Effector memory CD4-positive, alpha-beta T cell (primary cell): ENCODE results near the gene GINS2.

Source experiments
- DNase-seq, 3 donors: peaks; one replicate each; pipeline ENCODE4 v3.0.0-alpha.2; 2020
- H3K27ac ChIP-seq: 2 replicates; pipeline ENCODE4 v1.7.0; 2013; ENCODE audit warnings: mild to moderate bottlenecking, low read length, moderate library complexity; ENCODE audit not compliant: insufficient read depth, poor library complexity, severe bottlenecking
- H3K27me3 ChIP-seq: replicated peaks from 2 replicates; pipeline ENCODE4 v1.7.0; 2013; ENCODE audit warnings: mild to moderate bottlenecking, low read length; ENCODE audit not compliant: insufficient read depth, control insufficient read depth, poor library complexity, severe bottlenecking
- H3K36me3 ChIP-seq: 2 replicates; pipeline ENCODE4 v1.7.0; 2013; ENCODE audit warnings: mild to moderate bottlenecking, low read length, moderate library complexity; ENCODE audit not compliant: control insufficient read depth, insufficient read depth
- H3K4me1 ChIP-seq: 2 replicates; pipeline ENCODE4 v1.7.0; 2013; ENCODE audit warnings: low read length, mild to moderate bottlenecking; ENCODE audit not compliant: control insufficient read depth, insufficient read depth, poor library complexity, severe bottlenecking
- H3K4me3 ChIP-seq: 2 replicates; pipeline ENCODE4 v1.7.0; 2013; ENCODE audit warnings: low read length, low read depth, mild to moderate bottlenecking; ENCODE audit not compliant: insufficient read depth, poor library complexity, severe bottlenecking
- H3K9me3 ChIP-seq: 2 replicates; pipeline ENCODE4 v1.7.0; 2013; ENCODE audit warnings: mild to moderate bottlenecking, low read length, moderate library complexity; ENCODE audit not compliant: control insufficient read depth
- total RNA-seq, 3 donors: gene quantifications; one replicate each; lab custom pipeline; 2026; lab: John Stamatoyannopoulos, UW

Gene GINS2
- total RNA-seq = 1.0 to 2.2 (median 1.9) reads per million in 3 donors

DNA sequence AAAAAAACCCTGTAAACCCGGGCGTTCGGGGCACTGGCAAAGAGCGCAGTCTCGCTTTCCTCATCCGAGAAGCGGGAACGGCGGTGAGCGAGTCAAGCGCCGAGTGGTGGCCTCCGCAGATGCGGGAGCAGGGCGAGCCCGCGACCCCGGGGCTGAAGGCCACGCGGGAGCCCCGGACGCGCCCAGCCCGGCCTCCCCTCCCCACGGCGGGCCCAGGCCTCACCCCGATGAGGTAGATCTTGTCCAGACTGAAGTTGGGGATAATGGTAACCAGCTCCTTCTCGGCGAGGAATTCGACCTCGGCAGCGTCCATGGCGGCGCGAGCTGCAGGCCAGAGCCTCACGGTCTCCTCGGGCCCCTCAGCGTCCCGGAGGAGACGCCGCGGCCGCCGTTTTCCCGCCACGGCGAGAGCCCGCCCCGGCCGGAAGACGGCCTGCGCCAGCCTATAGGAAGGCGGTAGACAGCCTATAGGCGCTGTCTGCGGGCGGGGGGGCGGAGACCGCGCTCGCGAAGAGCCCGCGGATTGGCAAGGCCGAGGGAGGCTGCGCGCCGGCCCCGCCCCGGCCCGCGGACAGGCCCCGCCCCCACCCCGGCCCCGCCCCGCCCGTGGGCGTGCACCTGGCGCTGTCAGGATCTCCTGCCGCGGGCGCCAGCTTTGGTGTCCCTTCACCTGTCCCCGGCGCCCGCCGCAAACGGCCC lies at the start of gene GINS2:
TSS of gene GINS2 (minus strand) at position 369 of the 699 bp plus-strand sequence. CDS start at position 313, 56 bp downstream.
- peaks cover 9% of the 10 kb centered on the region for H3K4me1 ChIP-seq
- H3K27ac ChIP-seq = no peak within 1 kb of the TSS
- peak within 1 kb of the TSS; percentile 71 for H3K4me3 ChIP-seq
- H3K9me3 ChIP-seq = no peaks in the 10 kb centered on the region
- H3K27me3 ChIP-seq = no peaks in the 10 kb centered on the region
- peak; percentile 85 to 89 (median 87) for DNase-seq
- no peaks in the 10 kb centered on the region for H3K36me3 ChIP-seq

DNA sequence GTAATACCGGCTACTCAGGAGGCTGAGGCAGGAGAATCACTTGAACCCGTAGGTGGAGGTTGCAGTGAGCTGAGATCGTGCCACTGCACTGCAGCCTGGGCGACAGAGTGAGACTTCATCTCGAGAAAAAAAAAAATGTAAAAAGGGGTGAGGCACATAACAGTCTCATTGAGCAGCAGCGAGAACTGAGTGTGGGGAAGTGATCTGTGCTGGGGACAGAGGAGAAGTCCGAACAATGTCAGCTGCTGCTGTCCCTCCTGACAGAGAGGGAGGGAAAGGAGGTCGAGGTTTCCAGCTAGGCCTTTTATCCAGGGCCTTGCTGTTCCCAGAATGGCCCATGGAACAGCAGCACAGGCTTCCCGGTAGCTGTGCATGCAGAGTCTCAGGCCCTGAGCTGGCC lies 48.2 kb upstream of the GINS2 start:
- Histone ChIP-seq H3K36me3 (no peaks in the 10 kb centered on the region), H3K27ac (no peak overlapping the region), H3K9me3 (no peaks in the 10 kb centered on the region), H3K27me3 (no peaks in the 10 kb centered on the region), H3K4me1 (peaks cover 19% of the 10 kb centered on the region), H3K4me3 (no peak overlapping the region)
- DNase-seq = no peak

DNA sequence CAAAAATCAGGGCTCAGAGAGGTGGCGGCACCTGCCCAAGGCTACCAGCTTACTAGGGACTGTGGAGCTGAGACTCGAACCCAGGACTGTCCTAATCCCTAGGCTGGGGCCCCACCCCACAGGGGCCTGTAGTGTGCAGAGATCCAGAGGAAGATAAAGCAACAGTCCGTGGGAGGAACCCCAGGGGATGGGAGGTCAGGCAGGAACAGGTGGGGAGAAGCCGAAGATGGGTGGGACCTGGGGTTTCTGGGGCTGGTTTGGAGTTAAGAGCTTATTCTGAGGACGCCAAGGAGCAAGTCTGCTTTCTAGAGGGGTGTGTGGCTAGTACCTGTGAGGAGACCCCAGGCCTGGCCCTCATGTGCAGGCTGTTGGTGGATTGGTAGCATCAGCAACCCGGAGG lies 47.2 kb upstream of the GINS2 start:
- H3K4me3 ChIP-seq = no peak overlapping the region
- DNase-seq = no peak
- H3K27me3 ChIP-seq = no peaks in the 10 kb centered on the region
- no peak overlapping the region for H3K27ac ChIP-seq
- H3K36me3 ChIP-seq = no peaks in the 10 kb centered on the region
- H3K9me3 ChIP-seq = no peaks in the 10 kb centered on the region
- peaks cover 19% of the 10 kb centered on the region for H3K4me1 ChIP-seq

DNA sequence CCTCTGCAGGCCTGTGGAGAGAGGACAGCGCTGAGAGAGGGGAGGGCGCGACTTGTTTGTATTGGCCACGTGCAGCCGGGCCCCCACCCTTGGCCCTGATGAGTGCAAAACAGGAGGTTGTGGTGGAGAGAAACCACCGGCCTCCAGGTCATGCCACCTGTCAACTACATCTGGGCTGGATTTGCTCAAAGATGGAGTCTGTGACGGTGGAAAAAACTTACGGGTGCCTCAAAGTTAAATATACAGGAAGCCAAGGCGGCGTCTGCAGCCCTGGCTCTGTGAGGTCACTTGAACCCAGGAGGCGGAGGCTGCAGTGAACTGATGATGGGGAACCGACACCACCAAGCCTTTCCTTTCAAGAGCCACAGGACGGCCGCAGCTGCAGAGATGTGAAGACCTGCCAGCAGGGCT lies 46.5 kb upstream of the GINS2 start:
- Histone ChIP-seq H3K27me3 (no peaks in the 10 kb centered on the region), H3K4me3 (peak overlapping the region; percentile 15), H3K4me1 (peaks cover 19% of the 10 kb centered on the region), H3K9me3 (no peaks in the 10 kb centered on the region), H3K36me3 (no peaks in the 10 kb centered on the region), H3K27ac (peak overlapping the region; percentile 9)
- DNase-seq = peak; percentile 23 to 43 (median 39)

DNA sequence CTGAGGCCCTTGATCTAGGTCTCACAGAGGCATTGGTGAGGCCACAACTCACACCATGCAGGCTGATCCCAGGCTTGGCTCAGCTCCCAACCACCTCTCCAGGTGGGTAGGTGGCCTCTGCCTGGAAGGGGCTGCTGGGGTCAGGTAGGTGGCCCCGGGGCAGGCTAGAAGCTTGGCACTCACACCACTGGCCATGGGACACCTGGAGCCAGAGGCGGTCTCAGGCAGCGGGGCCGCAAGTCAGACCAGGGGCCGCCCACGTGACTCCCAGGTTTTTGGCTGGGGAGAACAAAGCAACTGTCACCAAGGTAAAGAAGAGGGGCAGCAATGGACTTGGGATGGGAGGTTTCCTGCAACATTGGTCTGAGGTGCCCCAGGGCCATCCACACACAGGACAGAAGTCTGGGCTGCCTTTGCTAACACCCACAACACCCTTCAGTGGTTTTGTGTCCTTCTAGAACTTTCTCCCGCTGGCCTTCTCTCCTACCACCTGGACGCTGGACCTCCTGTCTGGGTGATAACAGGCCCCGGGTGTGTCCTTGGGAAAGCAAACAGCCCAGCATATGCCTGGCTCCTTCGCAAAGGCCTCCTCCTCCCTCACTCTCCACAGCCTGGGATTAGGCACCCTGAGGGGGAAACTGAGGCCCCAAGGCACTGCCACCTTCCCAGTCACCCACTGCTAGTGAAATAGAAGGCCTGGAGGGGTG lies 45.7 kb upstream of the GINS2 start:
- Histone ChIP-seq H3K27ac (peak overlapping the region; percentile 32), H3K27me3 (no peaks in the 10 kb centered on the region), H3K9me3 (no peaks in the 10 kb centered on the region), H3K36me3 (no peaks in the 10 kb centered on the region), H3K4me1 (peaks cover 19% of the 10 kb centered on the region), H3K4me3 (peak overlapping the region; percentile 15)
- DNase-seq = no peak

DNA sequence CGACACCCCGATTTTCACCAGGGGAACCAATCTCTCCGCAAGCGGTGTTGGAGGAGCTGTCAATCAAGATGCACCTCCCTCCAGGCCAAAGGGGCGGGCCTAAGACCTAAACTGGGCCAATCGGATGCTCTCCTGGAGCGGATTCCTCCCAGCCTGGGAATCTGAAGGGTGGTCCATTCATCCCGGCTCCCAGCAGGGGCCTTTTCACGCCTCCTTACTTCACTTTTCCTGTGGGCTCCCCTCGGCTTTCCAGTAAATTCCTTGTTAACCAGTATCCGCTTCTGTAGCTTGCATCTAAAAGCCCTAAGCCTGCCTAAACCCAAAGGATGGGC lies 45.1 kb upstream of the GINS2 start:
- no peaks in the 10 kb centered on the region for H3K27me3 ChIP-seq
- H3K36me3 ChIP-seq = no peaks in the 10 kb centered on the region
- no peak for DNase-seq
- H3K4me3 ChIP-seq = no peak overlapping the region
- H3K27ac ChIP-seq = no peak overlapping the region
- H3K4me1 ChIP-seq = peaks cover 19% of the 10 kb centered on the region
- H3K9me3 ChIP-seq = no peaks in the 10 kb centered on the region

DNA sequence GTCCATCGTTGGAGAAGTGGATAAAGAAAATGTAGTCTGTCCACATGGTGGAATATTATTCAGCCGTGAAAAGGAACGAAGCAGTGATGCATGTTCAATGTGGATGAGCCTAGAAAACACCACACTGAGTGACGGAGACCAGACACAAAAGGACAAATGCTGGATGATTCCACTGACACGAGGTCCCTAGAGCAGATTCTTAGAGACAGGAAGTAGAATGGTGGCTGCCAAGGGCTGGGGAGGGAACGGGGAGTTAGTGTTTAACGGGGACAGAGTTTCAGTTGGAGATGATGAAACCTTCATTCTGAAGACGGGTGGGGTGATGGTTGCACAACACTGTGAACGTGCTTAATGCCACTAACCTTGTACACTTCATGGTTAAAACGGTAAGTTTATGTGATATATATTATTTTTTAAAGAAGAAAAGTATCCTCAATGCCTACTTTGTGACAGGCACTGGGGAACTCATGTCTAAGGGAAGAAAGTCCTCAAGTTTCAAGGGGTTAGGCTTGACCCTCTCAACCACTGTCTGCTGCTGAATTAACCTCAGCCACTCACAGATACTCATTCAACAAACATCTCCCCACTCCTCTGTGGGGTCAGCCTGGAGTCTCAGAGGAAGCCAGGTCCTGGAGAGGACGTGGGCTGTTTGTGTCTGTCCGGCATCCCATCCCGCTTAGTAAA lies 44.5 kb upstream of the GINS2 start:
- Histone ChIP-seq H3K9me3 (no peaks in the 10 kb centered on the region), H3K27ac (no peak overlapping the region), H3K4me1 (peaks cover 19% of the 10 kb centered on the region), H3K4me3 (no peak overlapping the region), H3K27me3 (no peaks in the 10 kb centered on the region), H3K36me3 (no peaks in the 10 kb centered on the region)
- DNase-seq = no peak

DNA sequence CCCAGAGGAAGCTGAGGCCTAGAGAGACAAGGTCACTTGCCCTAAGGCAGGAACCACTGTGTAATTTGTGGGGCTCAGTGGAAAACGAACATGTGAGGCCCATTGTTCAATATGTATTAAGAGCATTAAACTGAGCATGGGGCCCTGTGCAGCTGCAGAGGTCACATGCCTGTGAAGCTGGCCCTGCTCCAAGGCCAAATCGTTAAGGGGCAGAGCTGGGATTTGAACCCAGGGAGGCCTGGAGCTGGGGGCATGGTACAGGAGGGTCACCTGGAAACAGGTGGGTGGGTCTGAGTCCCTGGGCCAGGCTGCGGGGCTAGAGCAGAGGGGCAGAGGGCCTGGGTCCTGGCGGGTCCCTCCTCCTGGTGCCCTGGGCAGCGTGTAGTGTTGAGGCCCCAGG lies 42.4 kb upstream of the GINS2 start:
- Histone ChIP-seq H3K4me3 (no peak overlapping the region), H3K9me3 (no peaks in the 10 kb centered on the region), H3K36me3 (no peaks in the 10 kb centered on the region), H3K4me1 (peaks cover 18% of the 10 kb centered on the region), H3K27ac (no peak overlapping the region), H3K27me3 (no peaks in the 10 kb centered on the region)
- DNase-seq = no peak

DNA sequence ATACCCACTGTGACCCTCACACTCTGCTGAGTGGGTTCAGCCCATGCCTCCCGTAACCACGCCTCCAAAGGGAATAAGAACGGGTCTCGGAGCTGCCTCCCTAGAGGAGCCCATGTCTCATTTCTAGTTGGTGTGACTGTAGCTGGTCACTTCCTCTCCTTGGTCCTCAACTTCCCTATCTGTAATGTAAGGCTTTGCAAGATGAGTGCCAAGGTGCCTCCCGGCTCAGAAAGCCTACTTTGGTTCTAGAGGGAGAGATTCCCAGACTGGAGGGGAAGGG lies 41.4 kb upstream of the GINS2 start:
- H3K9me3 ChIP-seq = no peaks in the 10 kb centered on the region
- no peak for DNase-seq
- no peak overlapping the region for H3K4me3 ChIP-seq
- H3K27me3 ChIP-seq = no peaks in the 10 kb centered on the region
- H3K27ac ChIP-seq = no peak overlapping the region
- H3K36me3 ChIP-seq = no peaks in the 10 kb centered on the region
- H3K4me1 ChIP-seq = peaks cover 9% of the 10 kb centered on the region
